ENCODE data around the gene MIB1. TPM values are rescaled to one million over a fixed set of nuclear protein-coding genes. Genes with fewer than 3 reads are reported as not detected.

The MIB1 gene
- 25.4 and 27.8 TPM in 2 replicates for total RNA-seq

DNA sequence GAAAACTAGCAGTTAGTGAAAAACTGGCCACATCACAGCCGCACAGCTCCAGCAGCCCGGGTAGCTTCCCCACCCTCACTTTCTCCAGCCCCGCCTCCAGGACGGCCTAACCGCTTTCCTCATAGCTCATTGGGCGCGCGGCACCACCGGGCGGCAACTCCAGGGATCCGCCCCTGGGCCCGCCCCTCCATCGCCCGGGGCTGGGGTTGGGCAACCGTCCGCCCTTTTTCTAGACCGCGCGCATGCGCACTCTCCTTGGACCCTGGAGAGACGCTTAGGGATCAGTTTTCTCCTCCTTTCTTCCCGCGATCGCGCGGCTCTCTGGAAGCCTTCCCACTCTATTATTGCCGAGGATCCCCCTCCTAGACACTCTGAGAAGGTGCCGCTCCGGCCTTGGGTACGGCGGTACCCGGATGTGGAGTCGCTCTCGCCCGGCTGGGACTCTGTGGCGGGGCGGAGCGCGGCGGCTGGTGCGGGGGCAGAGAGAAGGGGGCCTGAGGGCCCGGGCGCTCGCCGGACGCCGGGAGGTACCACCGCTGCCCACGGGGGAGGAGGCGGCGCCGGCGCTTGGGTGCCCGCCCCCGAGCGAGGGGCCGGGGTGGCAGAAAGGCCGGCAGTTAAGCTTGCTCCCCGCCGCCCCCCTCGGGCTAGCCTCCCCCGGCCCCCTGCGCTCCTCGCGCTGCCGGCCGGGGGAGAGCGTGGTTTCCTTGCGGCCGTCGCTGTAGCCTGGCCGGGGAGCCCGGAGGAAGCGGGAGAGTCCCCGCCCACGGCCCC lies at the start of gene MIB1:
Gene MIB1, plus strand, starts transcription at position 255 of the 774 bp plus-strand sequence. CDS start 792 bp downstream, outside the sequence.

DNA sequence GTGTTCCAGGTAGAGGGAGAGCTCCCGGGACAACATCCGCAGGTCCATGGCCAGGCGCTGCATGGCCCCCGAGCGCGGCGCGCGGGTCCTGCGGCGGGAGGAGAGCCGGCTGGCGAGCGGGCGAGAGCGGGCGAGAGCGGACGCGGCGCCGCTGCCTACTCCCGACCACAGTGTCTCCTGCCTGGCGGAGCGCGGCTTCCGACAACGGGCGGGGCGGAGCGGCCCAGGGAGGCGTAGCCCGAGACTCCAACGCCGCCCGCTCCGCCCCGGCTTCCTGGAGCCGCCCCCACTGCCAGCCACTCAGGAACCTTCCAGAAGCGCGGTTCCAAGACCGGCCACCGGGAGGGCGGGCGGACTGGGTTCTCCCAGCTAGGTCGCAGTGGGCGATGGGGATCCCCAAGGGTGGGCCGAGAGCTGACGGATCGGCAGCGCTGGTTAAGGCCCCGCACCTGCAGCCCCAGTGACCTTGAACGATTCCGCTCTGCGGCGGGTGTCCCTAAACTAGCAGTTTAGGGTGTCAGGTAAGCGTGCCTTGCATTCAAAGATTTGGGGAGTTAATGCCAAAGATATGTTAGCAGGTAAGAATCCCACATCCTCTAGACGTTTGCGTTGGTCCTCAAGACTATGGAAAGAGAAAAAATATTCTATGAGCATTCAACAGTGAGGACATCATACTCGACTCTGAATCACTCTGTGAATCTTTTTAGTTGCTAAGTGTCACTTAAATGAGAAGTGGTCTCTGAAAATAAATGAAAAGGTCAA lies 35.8 kb upstream of the MIB1 start, which contains the start of gene ABHD3:
Gene ABHD3, minus strand, starts transcription at position 172 of the 762 bp plus-strand sequence. Its CDS starts 109 bp downstream, at position 63.

Other genes with a start within 250 kb of the MIB1 start
- gene ESCO1, start 140.1 kb upstream of the MIB1 start, total RNA-seq = 7.2 and 10.4 TPM in 2 replicates
- 9.9 and 20.0 TPM in 2 replicates for gene SNRPD1, start 128.5 kb upstream of the MIB1 start, total RNA-seq
- gene ABHD3, start 36.0 kb upstream of the MIB1 start, total RNA-seq = 3.7 and 4.1 TPM in 2 replicates